ENCODE results near the gene ELAVL2.
"Not testable (repeated sequence)": the region's sequence is repeated elsewhere in the genome, so short reads cannot be mapped to it uniquely, and the experiment has no call there.

ELAVL2 gene

GRCh38 chr9:23769307-23769935 is 56.6 kb downstream of the ELAVL2 start:
- DNase-seq (ENCODE audit: low spot score) = no peak

DNA sequence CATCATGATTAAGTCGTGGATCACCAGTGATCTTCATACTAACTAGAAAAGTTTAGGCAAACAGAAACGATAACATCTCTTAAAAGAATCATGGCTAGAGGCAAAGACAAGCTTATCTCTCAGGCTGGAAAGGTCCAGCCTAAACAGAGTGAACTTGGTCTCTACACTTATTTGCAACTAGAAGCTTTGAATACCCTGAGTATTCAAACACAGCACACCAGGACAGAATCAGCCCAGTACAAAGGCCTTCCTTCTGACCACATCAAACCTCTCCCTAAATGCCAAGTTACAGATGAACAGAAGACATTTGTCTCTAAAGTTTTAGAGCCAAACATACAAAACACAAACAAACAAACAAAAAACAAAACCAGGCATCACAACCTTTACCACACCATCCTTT is 57.2 kb downstream of the ELAVL2 start:
- DNase-seq (ENCODE audit: low spot score) = no peak

GRCh38 chr9:23766613-23767012 is 59.4 kb downstream of the ELAVL2 start:
- no peak for DNase-seq (ENCODE audit: low spot score)

- DNase-seq (ENCODE audit: low spot score) = no peak
Observed at GRCh38 chr9:23765561-23765960, 60.5 kb downstream of the ELAVL2 start.

GRCh38 chr9:23764219-23764618 is 61.8 kb downstream of the ELAVL2 start:
- no peak for DNase-seq (ENCODE audit: low spot score)

DNA sequence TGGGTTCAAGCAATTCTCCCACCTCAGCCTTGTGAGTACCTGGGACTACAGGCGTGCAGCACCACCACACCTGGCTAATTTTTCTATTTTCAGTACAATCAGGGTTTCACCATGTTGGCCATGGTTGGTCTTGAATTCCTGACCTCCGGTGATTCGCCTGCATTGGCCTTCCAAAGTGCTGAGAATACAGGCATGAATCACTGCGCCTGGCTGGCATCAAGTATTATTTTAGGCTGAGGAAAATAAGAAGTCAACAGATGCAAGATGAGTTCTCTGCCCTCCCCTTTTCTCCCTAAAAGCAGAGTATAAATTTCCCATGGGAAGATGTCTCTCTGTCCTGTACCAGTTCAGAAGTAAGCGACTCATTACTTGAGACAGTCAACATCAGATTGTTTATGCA is 71.5 kb downstream of the ELAVL2 start:
- no peak for DNase-seq (ENCODE audit: low spot score)

- no peak for DNase-seq (ENCODE audit: low spot score)
Observed at GRCh38 chr9:23752859-23753258, 73.2 kb downstream of the ELAVL2 start.

- no peak for DNase-seq (ENCODE audit: low spot score)
Observed at GRCh38 chr9:23751633-23752032, 74.4 kb downstream of the ELAVL2 start.

- no peak for DNase-seq (ENCODE audit: low spot score)
Observed at GRCh38 chr9:23750808-23751207, 75.2 kb downstream of the ELAVL2 start.

DNA sequence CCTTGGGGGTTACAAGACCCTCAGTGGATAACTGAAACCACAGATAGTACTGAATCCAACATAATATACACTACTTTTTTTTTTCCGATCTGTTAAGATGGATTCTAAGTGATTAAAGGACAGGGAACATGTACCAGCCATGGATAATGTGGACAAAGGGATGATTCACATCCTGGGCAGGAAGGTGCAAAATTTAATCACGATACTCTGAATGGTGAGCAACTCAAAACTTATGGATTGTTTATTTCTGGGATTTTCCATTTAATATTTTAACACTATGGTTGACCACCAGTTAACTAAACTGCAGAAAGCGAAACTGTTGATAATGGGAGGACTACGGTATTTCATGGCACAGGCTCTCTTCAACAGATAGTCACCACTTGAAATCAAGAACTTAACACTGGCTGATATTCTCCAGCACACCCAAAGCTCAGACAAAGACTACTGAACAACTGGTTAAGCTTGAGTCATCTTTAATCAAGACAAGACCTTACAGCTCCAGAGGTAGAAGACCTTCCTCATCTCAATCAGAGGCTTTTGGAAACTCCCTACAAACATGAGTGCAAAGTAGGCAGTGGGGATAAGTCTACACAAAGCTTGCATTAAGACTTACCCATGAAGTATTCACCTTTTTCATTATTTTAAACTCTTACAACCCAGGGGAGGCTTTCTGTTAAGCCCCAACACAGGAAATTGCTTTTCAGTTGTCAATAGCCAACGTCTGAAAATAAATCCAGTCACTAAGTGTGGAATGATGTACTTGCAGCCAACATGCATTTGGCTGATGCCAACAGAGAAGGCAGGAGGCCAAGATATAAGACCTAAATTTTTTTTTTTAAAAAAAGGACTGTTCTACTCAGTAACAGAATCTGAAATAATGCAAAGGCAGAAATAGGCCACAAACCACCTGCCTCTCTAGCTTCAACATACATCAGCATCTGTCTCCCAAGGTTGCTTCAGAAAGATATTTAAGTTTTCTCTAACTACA is 78.7 kb downstream of the ELAVL2 start:
- DNase-seq (ENCODE audit: low spot score) = no peak

DNA sequence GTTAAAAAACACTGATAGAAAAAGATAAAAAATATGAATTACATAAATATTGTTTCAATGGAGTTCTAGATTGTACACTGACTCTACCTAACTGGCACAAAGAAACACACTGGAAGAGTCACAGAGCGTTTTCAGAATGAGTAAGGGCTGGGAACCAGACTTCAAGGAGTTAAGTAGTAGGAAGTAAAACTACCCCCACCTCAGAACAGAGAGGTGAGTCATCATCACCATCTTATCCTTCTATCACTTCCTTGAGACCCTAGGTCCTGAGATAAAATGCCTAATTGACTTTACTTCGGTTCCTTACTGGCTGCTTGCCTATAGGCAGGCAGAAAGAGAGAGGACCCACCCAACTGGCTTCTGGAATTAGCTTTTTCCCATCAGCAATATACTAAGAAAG is 79.7 kb downstream of the ELAVL2 start:
- DNase-seq (ENCODE audit: low spot score) = no peak

DNA sequence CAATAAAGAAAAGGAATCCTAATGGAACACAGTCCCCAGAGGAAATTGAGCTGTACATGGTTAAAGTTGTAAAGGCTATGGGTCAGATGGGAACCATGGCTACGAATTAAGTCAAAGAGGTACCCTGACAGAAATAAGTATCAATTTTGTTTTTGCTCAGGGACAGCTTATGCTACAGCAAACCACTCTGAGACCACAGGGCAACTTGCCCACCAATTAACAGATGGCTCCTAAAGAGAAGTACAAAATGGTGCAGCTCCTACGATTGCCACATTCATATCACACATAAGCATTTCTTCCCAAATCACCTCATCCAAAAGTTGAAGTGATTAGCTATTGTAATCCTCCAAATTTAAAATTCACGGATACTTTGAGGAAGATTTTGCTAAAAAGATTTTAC is 83.0 kb downstream of the ELAVL2 start:
- no peak for DNase-seq (ENCODE audit: low spot score)

DNA sequence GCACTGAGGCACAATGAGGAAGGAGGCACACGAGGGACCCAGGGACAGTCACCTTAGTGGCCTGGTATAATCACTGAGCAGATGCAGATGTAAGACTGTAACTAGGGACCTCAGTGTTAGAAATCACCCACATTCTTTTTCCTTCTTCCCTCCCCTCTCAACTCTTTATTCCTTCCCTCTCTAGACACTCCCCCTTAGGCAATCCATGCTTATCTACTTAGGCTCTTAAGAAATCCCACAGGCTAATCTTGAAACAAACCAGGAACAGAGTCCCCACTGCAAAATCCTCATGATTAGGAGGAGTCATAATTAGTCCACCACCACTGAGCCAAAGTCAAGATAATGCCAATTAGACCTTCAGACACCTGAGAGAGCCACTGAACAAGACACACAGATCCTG is 84.7 kb downstream of the ELAVL2 start:
- no peak for DNase-seq (ENCODE audit: low spot score)

GRCh38 chr9:23740531-23740930 is 85.5 kb downstream of the ELAVL2 start:
- DNase-seq (ENCODE audit: low spot score) = no peak

- no peak for DNase-seq (ENCODE audit: low spot score)
Observed at GRCh38 chr9:23739753-23740152, 86.3 kb downstream of the ELAVL2 start.

GRCh38 chr9:23736293-23736692 is 89.7 kb downstream of the ELAVL2 start:
- DNase-seq (ENCODE audit: low spot score) = no peak

DNA sequence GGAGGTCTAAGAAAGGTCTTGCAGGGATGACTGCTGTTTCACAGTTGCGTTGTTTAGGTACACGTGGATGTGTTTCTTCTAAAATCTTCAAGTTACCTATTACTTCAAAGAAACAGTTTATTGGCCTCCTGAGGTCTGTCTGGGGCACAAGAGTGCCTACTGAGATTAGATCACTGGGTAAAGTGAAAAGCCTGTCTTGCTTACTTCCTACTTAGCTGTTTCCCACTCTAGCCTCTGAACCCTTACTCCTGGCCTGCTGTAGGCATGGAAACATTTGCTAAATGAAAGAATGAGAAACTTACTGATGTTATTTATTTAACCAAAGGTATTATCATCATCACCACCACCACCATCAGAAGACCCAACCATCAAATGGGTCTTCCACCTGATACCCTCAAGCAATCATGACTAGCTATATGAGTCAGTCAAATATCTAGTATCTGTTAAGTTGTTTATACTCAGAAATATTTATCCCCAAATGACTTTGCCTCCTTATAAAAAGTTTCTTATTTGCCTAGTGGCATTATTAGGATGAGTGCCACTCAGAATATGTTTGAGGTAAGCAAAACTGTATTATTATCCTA is 92.5 kb downstream of the ELAVL2 start:
- DNase-seq (ENCODE audit: low spot score) = no peak

GRCh38 chr9:23731353-23731752 is 94.7 kb downstream of the ELAVL2 start:
- DNase-seq (ENCODE audit: low spot score) = no peak

DNA sequence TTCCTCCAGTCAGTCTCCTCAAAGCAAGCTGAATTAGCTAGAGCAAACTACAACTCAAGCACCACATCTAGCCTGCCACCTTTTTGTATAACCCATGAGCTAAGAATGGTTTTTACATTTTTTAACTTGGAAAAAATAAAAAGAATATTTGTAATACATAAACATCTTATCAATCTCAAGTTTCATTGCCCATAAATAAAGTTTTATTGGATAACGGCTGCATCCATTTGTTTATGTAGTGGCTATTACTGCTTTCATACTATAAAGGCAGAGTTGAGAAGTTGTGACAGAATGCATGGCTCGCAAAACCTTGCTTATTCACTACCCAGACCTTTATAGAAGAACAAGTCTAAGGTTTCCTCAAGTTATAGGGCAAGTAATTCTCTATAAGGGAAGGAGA is 95.7 kb downstream of the ELAVL2 start:
- DNase-seq (ENCODE audit: low spot score) = no peak

DNA sequence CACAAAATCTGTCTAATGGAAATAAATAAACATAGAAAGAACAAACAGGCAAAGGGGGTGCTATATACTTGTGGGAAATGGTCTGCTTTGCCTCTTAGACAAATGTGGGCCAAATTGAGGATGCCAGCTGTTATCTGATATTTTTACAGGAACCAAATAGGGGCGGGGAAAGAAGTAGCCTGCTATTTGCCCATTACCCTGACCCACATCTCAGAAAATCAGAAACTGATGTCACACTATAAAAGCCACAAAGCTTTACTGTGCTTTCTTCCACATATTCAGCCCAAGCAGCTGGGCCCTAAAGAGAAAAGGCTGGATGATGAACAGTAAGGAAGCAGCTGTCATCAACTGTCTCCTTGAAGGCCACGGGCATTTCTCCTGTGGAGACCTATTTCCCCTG is 97.3 kb downstream of the ELAVL2 start:
- DNase-seq (ENCODE audit: low spot score) = no peak

DNA sequence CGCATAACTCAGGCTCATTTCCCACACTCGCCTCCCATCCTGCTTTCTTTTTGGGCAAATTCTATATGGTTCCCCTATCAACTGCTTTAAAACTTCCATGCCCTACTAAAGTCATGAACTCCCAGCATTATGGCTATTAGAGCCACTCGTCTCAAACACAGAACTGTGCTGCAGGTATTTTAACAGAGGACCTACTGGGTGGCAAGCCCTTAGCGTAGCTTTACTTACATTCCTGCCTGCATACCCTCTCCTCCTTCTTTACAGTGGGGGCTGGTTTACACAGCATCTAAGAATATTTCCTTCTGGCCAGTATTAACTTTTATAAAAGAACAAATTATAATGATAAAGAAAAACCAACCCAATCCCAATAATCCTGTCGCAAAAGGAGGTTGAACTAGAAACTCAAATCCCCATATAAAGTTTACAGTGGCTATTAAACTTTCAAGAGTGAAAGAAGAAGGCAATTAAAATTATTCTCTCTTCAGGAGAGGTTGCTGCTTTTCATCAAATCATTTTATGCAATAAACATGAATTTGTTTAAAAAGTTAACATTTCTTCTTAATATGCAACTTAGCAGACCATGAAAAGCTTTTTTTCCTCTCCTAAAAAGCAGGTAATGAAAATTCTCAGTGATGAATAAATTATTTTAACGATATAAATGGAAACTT is 100.6 kb downstream of the ELAVL2 start:
- DNase-seq (ENCODE audit: low spot score) = no peak

GRCh38 chr9:23723672-23724071 is 102.4 kb downstream of the ELAVL2 start:
- no peak for DNase-seq (ENCODE audit: low spot score)

DNA sequence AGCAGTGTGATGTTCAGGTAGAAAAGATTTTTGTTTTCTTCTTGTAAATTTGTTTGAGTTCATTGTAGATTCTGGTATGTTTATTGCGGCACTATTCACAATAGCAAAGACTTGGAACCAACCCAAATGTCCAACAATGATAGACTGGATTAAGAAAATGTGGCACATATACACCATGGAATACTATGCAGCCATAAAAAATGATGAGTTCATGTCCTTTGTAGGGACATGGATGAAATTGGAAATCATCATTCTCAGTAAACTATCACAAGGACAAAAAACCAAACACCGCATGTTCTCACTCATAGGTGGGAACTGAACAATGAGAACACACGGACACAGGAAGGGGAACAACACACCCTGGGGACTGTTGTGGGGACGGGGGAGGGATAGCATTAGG is 103.0 kb downstream of the ELAVL2 start:
- DNase-seq (ENCODE audit: low spot score) = not testable (repeated sequence)
